ENCODE results near the gene DYNC1H1. TPM values are rescaled to one million over a fixed set of nuclear protein-coding genes. Genes with fewer than 3 reads are reported as not detected.
"Not testable (repeated sequence)": the region's sequence is repeated elsewhere in the genome, so short reads cannot be mapped to it uniquely, and the experiment has no call there.

The DYNC1H1 gene
- total and polyA plus RNA-seq, 2 experiments from 2014 or later: 179 to 635 TPM

DNA sequence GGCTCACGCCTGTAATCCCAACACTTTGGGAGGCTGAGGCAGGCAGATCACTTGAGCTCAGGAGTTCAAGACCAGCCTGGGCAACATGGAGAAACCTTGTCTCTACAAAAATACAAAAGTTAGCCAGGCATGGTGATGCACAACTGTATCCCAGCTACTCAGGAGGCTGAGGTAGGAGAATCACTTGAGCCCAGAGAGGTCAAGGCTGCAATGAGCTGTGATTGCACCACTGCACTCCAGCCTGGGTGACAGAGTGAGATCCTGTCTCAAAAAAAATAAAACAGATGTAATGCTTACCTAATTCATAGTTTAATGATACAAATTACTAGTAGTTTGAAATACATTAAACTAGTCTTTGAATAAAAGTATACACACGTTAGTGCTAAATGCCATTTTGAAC, 7.1 kb downstream of the DYNC1H1 start:
- not testable (repeated sequence) for H3K27me3 Mint-ChIP-seq (ENCODE audit: insufficient read depth, low read depth, poor library complexity); H3K36me3 ChIP-seq (ENCODE audit: insufficient read depth); ATAC-seq; H3K9me2 ChIP-seq (ENCODE audit: insufficient read depth); H3K4me1 Mint-ChIP-seq; H3K4me1 ChIP-seq (ENCODE audit: insufficient read depth); H3K4me3 Mint-ChIP-seq; H3K4me2 ChIP-seq; H3K4me3 ChIP-seq; H3K9me3 Mint-ChIP-seq; H2AFZ ChIP-seq; H3K27ac Mint-ChIP-seq; DNase-seq (ENCODE audit: low spot score); H3K27ac ChIP-seq (ENCODE audit: low read depth); H3K27me3 ChIP-seq (ENCODE audit: insufficient read depth); H3F3A ChIP-seq (replicated peaks; ENCODE audit: low read depth)
- H3K79me2 ChIP-seq (replicated peaks; ENCODE audit: insufficient read depth): peaks cover 97% of the 10 kb centered on the region
- peaks cover 40% of the 10 kb centered on the region for H4K20me1 ChIP-seq (replicated peaks; ENCODE audit: insufficient read depth)
- H3K36me3 Mint-ChIP-seq (ENCODE audit: low read depth): peaks cover 20% of the 10 kb centered on the region

DNA sequence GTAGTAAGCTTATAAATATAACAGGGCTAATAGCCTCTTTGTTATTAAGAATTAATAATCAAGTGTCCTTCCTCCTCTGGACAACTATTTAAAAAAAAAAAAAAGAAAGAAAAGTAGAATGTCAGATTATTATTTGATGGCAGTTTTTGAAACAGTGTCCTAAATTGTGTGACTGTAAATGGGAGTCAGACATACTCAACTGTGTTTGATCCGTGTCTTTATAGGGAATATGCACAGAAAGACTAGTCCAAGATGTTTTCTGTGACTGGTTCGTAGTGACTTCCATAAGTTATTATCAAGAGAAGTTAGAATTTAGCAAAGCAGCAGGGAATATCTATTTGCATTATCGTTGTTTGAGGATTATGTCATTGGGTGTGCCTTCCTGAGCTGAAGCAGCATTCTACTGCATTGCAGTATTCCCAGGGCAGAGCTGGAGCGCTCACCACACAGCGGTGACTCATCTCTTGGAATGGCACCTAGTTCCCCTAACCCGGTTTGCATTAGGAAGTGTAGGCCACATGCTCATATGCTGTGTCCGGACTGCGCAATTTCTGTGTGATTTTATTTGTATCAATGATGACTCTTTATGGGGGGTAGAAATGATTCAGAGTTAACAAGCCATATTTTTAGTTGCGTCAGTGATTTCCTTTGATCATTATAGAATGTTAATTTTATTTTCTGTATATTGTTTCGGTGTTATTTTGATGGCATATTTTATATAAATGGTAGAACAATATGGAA, 7.9 kb downstream of the DYNC1H1 start:
- Histone ChIP-seq H3K4me1 (ENCODE audit: insufficient read depth) (no peaks in the 10 kb centered on the region), H3K27ac (ENCODE audit: low read depth) (no peak overlapping the region), H4K20me1 (replicated peaks; ENCODE audit: insufficient read depth) (peaks cover 40% of the 10 kb centered on the region), H3F3A (replicated peaks; ENCODE audit: low read depth) (no peaks in the 10 kb centered on the region), H3K4me3 (no peak overlapping the region), H3K27me3 (ENCODE audit: insufficient read depth) (no peaks in the 10 kb centered on the region), H3K4me2 (no peak overlapping the region), H3K36me3 (ENCODE audit: insufficient read depth) (no peaks in the 10 kb centered on the region; the same call in 1 of the 2 replicates), H3K9me2 (ENCODE audit: insufficient read depth) (no peaks in the 10 kb centered on the region), H2AFZ (no peak overlapping the region), H3K79me2 (replicated peaks; ENCODE audit: insufficient read depth) (peaks cover 97% of the 10 kb centered on the region)
- Mint-ChIP-seq H3K4me1 (peaks cover 6% of the 10 kb centered on the region), H3K4me3 (no peak overlapping the region), H3K36me3 (ENCODE audit: low read depth) (peaks cover 26% of the 10 kb centered on the region), H3K27me3 (ENCODE audit: insufficient read depth, low read depth, poor library complexity) (peaks cover 3% of the 10 kb centered on the region), H3K27ac (no peak overlapping the region; the same call in 1 of the 2 replicates), H3K9me3 (no peaks in the 10 kb centered on the region)
- TF ChIP-seq ZNF114 (CRISPR knock-in tag; IDR thresholded peaks at IDR 0.05) (no peak), JUNB (IDR thresholded peaks at IDR 0.05; ENCODE audit: unreplicated experiment) (no peak), EZH2 (IDR thresholded peaks at IDR 0.05; ENCODE audit: low read depth, unreplicated experiment) (no peak), POLR2AphosphoS5 (IDR thresholded peaks at IDR 0.05; ENCODE audit: low read depth) (no peak)
- TF ChIP-seq, protein P1, sequence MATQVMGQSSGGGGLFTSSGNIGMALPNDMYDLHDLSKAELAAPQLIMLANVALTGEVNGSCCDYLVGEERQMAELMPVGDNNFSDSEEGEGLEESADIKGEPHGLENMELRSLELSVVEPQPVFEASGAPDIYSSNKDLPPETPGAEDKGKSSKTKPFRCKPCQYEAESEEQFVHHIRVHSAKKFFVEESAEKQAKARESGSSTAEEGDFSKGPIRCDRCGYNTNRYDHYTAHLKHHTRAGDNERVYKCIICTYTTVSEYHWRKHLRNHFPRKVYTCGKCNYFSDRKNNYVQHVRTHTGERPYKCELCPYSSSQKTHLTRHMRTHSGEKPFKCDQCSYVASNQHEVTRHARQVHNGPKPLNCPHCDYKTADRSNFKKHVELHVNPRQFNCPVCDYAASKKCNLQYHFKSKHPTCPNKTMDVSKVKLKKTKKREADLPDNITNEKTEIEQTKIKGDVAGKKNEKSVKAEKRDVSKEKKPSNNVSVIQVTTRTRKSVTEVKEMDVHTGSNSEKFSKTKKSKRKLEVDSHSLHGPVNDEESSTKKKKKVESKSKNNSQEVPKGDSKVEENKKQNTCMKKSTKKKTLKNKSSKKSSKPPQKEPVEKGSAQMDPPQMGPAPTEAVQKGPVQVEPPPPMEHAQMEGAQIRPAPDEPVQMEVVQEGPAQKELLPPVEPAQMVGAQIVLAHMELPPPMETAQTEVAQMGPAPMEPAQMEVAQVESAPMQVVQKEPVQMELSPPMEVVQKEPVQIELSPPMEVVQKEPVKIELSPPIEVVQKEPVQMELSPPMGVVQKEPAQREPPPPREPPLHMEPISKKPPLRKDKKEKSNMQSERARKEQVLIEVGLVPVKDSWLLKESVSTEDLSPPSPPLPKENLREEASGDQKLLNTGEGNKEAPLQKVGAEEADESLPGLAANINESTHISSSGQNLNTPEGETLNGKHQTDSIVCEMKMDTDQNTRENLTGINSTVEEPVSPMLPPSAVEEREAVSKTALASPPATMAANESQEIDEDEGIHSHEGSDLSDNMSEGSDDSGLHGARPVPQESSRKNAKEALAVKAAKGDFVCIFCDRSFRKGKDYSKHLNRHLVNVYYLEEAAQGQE (IDR thresholded peaks at IDR 0.05; ENCODE audit: unreplicated experiment): no peak
- TF ChIP-seq, protein P2, sequence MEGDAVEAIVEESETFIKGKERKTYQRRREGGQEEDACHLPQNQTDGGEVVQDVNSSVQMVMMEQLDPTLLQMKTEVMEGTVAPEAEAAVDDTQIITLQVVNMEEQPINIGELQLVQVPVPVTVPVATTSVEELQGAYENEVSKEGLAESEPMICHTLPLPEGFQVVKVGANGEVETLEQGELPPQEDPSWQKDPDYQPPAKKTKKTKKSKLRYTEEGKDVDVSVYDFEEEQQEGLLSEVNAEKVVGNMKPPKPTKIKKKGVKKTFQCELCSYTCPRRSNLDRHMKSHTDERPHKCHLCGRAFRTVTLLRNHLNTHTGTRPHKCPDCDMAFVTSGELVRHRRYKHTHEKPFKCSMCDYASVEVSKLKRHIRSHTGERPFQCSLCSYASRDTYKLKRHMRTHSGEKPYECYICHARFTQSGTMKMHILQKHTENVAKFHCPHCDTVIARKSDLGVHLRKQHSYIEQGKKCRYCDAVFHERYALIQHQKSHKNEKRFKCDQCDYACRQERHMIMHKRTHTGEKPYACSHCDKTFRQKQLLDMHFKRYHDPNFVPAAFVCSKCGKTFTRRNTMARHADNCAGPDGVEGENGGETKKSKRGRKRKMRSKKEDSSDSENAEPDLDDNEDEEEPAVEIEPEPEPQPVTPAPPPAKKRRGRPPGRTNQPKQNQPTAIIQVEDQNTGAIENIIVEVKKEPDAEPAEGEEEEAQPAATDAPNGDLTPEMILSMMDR (conservative IDR thresholded peaks at IDR 0.05; ENCODE audit: low read depth in 2 of 2): no peak
- TF ChIP-seq, protein P3, sequence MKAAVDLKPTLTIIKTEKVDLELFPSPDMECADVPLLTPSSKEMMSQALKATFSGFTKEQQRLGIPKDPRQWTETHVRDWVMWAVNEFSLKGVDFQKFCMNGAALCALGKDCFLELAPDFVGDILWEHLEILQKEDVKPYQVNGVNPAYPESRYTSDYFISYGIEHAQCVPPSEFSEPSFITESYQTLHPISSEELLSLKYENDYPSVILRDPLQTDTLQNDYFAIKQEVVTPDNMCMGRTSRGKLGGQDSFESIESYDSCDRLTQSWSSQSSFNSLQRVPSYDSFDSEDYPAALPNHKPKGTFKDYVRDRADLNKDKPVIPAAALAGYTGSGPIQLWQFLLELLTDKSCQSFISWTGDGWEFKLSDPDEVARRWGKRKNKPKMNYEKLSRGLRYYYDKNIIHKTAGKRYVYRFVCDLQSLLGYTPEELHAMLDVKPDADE (IDR thresholded peaks at IDR 0.05): no peak
- TF ChIP-seq, protein P4, sequence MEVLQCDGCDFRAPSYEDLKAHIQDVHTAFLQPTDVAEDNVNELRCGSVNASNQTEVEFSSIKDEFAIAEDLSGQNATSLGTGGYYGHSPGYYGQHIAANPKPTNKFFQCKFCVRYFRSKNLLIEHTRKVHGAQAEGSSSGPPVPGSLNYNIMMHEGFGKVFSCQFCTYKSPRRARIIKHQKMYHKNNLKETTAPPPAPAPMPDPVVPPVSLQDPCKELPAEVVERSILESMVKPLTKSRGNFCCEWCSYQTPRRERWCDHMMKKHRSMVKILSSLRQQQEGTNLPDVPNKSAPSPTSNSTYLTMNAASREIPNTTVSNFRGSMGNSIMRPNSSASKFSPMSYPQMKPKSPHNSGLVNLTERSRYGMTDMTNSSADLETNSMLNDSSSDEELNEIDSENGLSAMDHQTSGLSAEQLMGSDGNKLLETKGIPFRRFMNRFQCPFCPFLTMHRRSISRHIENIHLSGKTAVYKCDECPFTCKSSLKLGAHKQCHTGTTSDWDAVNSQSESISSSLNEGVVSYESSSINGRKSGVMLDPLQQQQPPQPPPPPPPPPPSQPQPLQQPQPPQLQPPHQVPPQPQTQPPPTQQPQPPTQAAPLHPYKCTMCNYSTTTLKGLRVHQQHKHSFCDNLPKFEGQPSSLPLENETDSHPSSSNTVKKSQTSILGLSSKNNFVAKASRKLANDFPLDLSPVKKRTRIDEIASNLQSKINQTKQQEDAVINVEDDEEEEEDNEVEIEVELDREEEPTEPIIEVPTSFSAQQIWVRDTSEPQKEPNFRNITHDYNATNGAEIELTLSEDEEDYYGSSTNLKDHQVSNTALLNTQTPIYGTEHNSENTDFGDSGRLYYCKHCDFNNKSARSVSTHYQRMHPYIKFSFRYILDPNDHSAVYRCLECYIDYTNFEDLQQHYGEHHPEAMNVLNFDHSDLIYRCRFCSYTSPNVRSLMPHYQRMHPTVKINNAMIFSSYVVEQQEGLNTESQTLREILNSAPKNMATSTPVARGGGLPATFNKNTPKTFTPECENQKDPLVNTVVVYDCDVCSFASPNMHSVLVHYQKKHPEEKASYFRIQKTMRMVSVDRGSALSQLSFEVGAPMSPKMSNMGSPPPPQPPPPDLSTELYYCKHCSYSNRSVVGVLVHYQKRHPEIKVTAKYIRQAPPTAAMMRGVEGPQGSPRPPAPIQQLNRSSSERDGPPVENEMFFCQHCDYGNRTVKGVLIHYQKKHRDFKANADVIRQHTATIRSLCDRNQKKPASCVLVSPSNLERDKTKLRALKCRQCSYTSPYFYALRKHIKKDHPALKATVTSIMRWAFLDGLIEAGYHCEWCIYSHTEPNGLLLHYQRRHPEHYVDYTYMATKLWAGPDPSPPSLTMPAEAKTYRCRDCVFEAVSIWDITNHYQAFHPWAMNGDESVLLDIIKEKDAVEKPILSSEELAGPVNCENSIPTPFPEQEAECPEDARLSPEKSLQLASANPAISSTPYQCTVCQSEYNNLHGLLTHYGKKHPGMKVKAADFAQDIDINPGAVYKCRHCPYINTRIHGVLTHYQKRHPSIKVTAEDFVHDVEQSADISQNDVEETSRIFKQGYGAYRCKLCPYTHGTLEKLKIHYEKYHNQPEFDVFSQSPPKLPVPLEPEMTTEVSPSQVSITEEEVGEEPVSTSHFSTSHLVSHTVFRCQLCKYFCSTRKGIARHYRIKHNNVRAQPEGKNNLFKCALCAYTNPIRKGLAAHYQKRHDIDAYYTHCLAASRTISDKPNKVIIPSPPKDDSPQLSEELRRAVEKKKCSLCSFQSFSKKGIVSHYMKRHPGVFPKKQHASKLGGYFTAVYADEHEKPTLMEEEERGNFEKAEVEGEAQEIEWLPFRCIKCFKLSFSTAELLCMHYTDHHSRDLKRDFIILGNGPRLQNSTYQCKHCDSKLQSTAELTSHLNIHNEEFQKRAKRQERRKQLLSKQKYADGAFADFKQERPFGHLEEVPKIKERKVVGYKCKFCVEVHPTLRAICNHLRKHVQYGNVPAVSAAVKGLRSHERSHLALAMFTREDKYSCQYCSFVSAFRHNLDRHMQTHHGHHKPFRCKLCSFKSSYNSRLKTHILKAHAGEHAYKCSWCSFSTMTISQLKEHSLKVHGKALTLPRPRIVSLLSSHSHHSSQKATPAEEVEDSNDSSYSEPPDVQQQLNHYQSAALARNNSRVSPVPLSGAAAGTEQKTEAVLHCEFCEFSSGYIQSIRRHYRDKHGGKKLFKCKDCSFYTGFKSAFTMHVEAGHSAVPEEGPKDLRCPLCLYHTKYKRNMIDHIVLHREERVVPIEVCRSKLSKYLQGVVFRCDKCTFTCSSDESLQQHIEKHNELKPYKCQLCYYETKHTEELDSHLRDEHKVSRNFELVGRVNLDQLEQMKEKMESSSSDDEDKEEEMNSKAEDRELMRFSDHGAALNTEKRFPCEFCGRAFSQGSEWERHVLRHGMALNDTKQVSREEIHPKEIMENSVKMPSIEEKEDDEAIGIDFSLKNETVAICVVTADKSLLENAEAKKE (CRISPR knock-in tag; IDR thresholded peaks at IDR 0.05): no peak
- ATAC-seq: peak; percentile 69
- peak; percentile 46 for DNase-seq (ENCODE audit: low spot score)
